CD4-positive, CD25-positive, alpha-beta regulatory T cell (primary cell): ENCODE data around the gene HCAR2. TPM values are rescaled to one million over a fixed set of nuclear protein-coding genes. Genes with fewer than 3 reads are reported as not detected.
A peak's percentile ranks its signal among the peaks of the same experiment; 100 is the strongest.

ENCODE experiments used
- ATAC-seq, 2 donors: fragments of 150-1000 bp; cut with Tn5 transposase; one replicate each; pipeline ENCODE4 v1.10.0; 2021; ENCODE audit warnings: low read depth in 2 of 2, moderate number of reproducible peaks in 2 of 2, moderate library complexity in 1 of 2
- DNase-seq, 3 donors: peaks; one replicate each; pipeline versions ENCODE4 v3.0.0 to v3.0.0-alpha.2; 2012 to 2022; ENCODE audit warnings: mixed read lengths in 1 of 3
- H3K27ac ChIP-seq: one replicate; pipeline ENCODE4 v1.7.0; 2013; ENCODE audit warnings: mild to moderate bottlenecking, low read length; ENCODE audit not compliant: insufficient read depth, poor library complexity, severe bottlenecking
- H3K27me3 ChIP-seq: one replicate; pipeline ENCODE4 v1.7.0; 2013; ENCODE audit warnings: low read length; ENCODE audit not compliant: control insufficient read depth, insufficient read depth
- H3K36me3 ChIP-seq: one replicate; pipeline ENCODE4 v1.7.0; 2013; ENCODE audit warnings: mild to moderate bottlenecking, low read length, moderate library complexity; ENCODE audit not compliant: control insufficient read depth, insufficient read depth
- H3K4me1 ChIP-seq: 2 replicates; pipeline ENCODE4 v1.7.0; 2013; ENCODE audit warnings: mild to moderate bottlenecking, low read length; ENCODE audit not compliant: insufficient read depth, control insufficient read depth, poor library complexity, severe bottlenecking
- H3K4me3 ChIP-seq: one replicate; pipeline ENCODE4 v1.7.0; 2013; ENCODE audit warnings: low read depth, mild to moderate bottlenecking, low read length, moderate library complexity
- H3K9me3 ChIP-seq, 2 experiments: 1 replicate in 1 of 2; 2 replicates in 1 of 2; pipeline ENCODE4 v1.7.0; 2013; ENCODE audit warnings: low read length in 2 of 2, mild to moderate bottlenecking in 1 of 2, moderate library complexity in 1 of 2; ENCODE audit not compliant: control insufficient read depth in 2 of 2
- H3K27ac Mint-ChIP-seq, 3 donors: one replicate each; pipeline ENCODE4 v1.8.0; 2020 to 2022; ENCODE audit warnings: mild to moderate bottlenecking in 3 of 3, mixed read lengths in 3 of 3, moderate library complexity in 2 of 3
- H3K27me3 Mint-ChIP-seq: one replicate; pipeline ENCODE4 v1.8.0; 2022; ENCODE audit warnings: mild to moderate bottlenecking, mixed read lengths
- H3K36me3 Mint-ChIP-seq: one replicate; pipeline ENCODE4 v1.8.0; 2020; ENCODE audit warnings: mixed read lengths
- H3K4me1 Mint-ChIP-seq, 4 donors: one replicate each; pipeline ENCODE4 v1.8.0; 2020 to 2022; ENCODE audit warnings: mixed read lengths in 4 of 4, mild to moderate bottlenecking in 1 of 4
- H3K4me3 Mint-ChIP-seq, 4 donors: one replicate each; pipeline ENCODE4 v1.8.0; 2020 to 2022; ENCODE audit warnings: mild to moderate bottlenecking in 4 of 4, mixed read lengths in 4 of 4, moderate library complexity in 3 of 4
- H3K9me3 Mint-ChIP-seq, 7 donors: one replicate each; pipeline ENCODE4 v1.8.0; 2020 to 2022; ENCODE audit warnings: mixed read lengths in 7 of 7, mild to moderate bottlenecking in 3 of 7, moderate library complexity in 2 of 7
- polyA plus RNA-seq, 4 donors: library from polyadenylated mRNA; unstranded; fragments of 300-500 nt; fragmentation: Illumina TruSeq; gene quantifications; one replicate each; pipeline ENCODE4 v1.2.3, GENCODE V29; 2021
- total RNA-seq: library from RNA; stranded (reverse); gene quantifications from one replicate; pipeline ENCODE4 v1.2.3, GENCODE V29; 2022

HCAR2 gene
- total and polyA plus RNA-seq, 5 donors from 2014 or later = not detected

DNA sequence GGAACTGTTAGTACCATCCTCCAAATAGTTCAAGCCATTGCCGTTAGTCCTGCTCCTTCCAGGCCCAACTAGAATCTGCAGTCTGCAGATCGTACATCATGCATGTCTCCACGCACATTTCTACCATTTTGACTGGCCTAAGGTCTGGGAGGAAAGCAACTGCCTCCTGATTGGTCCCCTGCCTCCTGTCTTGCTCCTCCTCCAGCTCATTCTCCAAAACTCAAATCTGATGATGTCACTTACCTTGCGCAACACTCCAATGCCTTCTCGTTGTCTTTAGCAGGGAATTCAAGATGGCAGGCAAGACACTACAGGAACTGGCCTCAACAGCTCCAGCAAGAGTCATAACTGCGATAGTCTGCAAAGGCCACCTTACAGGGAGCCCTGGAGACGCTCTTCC, 37.2 kb upstream of the HCAR2 start:
- no peaks in the 10 kb centered on the region for H3K9me3 ChIP-seq
- H3K36me3 Mint-ChIP-seq = no peaks in the 10 kb centered on the region
- H3K36me3 ChIP-seq = no peaks in the 10 kb centered on the region
- H3K4me3 ChIP-seq = no peak overlapping the region
- no peaks in the 10 kb centered on the region for H3K4me1 Mint-ChIP-seq
- no peak for ATAC-seq
- DNase-seq = no peak
- no peaks in the 10 kb centered on the region for H3K4me1 ChIP-seq
- H3K27me3 ChIP-seq = no peaks in the 10 kb centered on the region
- H3K27ac ChIP-seq = no peak overlapping the region
- peaks cover 4% of the 10 kb centered on the region for H3K27me3 Mint-ChIP-seq
- H3K9me3 Mint-ChIP-seq = no peaks in the 10 kb centered on the region
- H3K27ac Mint-ChIP-seq = no peak overlapping the region
- H3K4me3 Mint-ChIP-seq = no peak overlapping the region

GRCh38 chr12:122738571-122738970, 35.4 kb upstream of the HCAR2 start:
- DNase-seq (no peak), ATAC-seq (no peak)
- Histone ChIP-seq H3K36me3 (no peaks in the 10 kb centered on the region), H3K9me3 (no peaks in the 10 kb centered on the region), H3K27ac (no peak overlapping the region), H3K27me3 (no peaks in the 10 kb centered on the region), H3K4me3 (no peak overlapping the region), H3K4me1 (no peaks in the 10 kb centered on the region)
- Mint-ChIP-seq H3K36me3 (no peaks in the 10 kb centered on the region), H3K27me3 (peaks cover 4% of the 10 kb centered on the region), H3K4me3 (no peak overlapping the region), H3K9me3 (no peaks in the 10 kb centered on the region), H3K4me1 (peaks cover 0 to 1% (median 0%) of the 10 kb centered on the region in 4 donors), H3K27ac (no peak overlapping the region)

GRCh38 chr12:122732611-122733010, 29.5 kb upstream of the HCAR2 start:
- Mint-ChIP-seq H3K27me3 (peaks cover 4% of the 10 kb centered on the region), H3K4me1 (peaks cover 5 to 19% (median 10%) of the 10 kb centered on the region in 4 donors), H3K9me3 (peaks cover 0 to 2% (median 0%) of the 10 kb centered on the region in 7 donors), H3K36me3 (no peaks in the 10 kb centered on the region), H3K4me3 (peak overlapping the region in 1 of 4 donors; percentile 57), H3K27ac (peak overlapping the region in 1 of 3 donors; percentile 1)
- Histone ChIP-seq H3K9me3 (no peaks in the 10 kb centered on the region), H3K27me3 (no peaks in the 10 kb centered on the region), H3K4me3 (no peak overlapping the region), H3K4me1 (peaks cover 6% of the 10 kb centered on the region), H3K36me3 (no peaks in the 10 kb centered on the region), H3K27ac (no peak overlapping the region)
- ATAC-seq = no peak
- DNase-seq = no peak

- Mint-ChIP-seq H3K36me3 (no peaks in the 10 kb centered on the region), H3K4me3 (no peak overlapping the region), H3K9me3 (peaks cover 0 to 2% (median 0%) of the 10 kb centered on the region in 7 donors), H3K4me1 (peaks cover 5 to 19% (median 10%) of the 10 kb centered on the region in 4 donors), H3K27me3 (peaks cover 4% of the 10 kb centered on the region), H3K27ac (peak overlapping the region in 1 of 3 donors; percentile 1)
- Histone ChIP-seq H3K27me3 (no peaks in the 10 kb centered on the region), H3K4me1 (peaks cover 6% of the 10 kb centered on the region), H3K27ac (no peak overlapping the region), H3K9me3 (no peaks in the 10 kb centered on the region), H3K36me3 (no peaks in the 10 kb centered on the region), H3K4me3 (no peak overlapping the region)
- ATAC-seq = no peak
- peak in 1 of 3 donors; percentile 37 for DNase-seq
Observed at GRCh38 chr12:122732170-122732569, 29.0 kb upstream of the HCAR2 start.

GRCh38 chr12:122730215-122731014, 27.3 kb upstream of the HCAR2 start, which contains the start of gene HCAR1:
Gene HCAR1 (minus strand): TSS chr12:122730844. CDS start chr12:122730339, 505 bp downstream.
- Mint-ChIP-seq H3K4me3 (no peak within 1 kb of the TSS), H3K9me3 (peaks cover 0 to 2% (median 0%) of the 10 kb centered on the region in 7 donors)

DNA sequence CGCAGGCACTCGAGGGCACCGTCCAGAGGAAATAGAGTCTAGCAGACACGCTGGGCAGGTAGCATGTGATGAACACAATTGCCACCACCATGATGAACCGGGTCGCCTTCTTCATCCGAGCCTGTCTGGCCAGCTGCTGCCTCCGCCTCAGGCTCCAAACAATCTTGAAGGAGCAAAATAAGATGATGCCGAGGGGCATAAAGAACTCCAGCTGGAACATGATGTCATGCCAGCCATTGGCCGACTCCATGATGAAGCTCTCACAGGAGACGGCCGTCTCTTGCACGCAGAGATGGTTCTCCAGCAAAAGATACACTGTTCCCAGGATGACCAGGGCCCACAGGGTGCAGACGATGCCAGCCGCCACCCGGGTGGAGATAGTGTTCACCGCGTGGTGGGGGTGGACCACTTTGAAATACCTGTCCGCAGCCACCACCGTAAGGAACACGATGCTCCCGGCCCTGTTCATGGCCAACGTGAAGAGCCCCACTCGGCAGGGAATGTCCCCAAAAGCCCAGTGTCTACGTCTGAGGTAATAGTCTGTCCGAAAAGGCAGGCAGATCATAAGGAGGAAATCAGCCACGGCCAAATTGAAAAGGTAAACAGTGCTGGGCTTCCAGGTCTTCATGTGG, 26.5 kb upstream of the HCAR2 start:
- Histone ChIP-seq H3K4me3 (no peak overlapping the region), H3K27ac (no peak overlapping the region), H3K27me3 (no peaks in the 10 kb centered on the region), H3K36me3 (no peaks in the 10 kb centered on the region), H3K9me3 (no peaks in the 10 kb centered on the region), H3K4me1 (peaks cover 6% of the 10 kb centered on the region)
- H3K27ac Mint-ChIP-seq = no peak overlapping the region
- no peaks in the 10 kb centered on the region for H3K36me3 Mint-ChIP-seq
- ATAC-seq (no peak), DNase-seq (no peak)
- no peak overlapping the region for H3K4me3 Mint-ChIP-seq
- H3K27me3 Mint-ChIP-seq = peaks cover 5% of the 10 kb centered on the region
- H3K9me3 Mint-ChIP-seq = peaks cover 0 to 2% (median 0%) of the 10 kb centered on the region in 7 donors
- peaks cover 6 to 30% (median 19%) of the 10 kb centered on the region in 4 donors for H3K4me1 Mint-ChIP-seq

More at GRCh38 chr12:122730215-122731014, 27.3 kb upstream of the HCAR2 start, which contains the start of gene HCAR1:
- H3K27me3 Mint-ChIP-seq = peaks cover 5% of the 10 kb centered on the region
- H3K9me3 ChIP-seq = no peaks in the 10 kb centered on the region
- H3K36me3 ChIP-seq = no peaks in the 10 kb centered on the region
- H3K4me3 ChIP-seq = no peak within 1 kb of the TSS
- H3K27ac ChIP-seq = no peak within 1 kb of the TSS
- DNase-seq (peak in 1 of 3 donors; percentile 77), ATAC-seq (peak; percentile 34 to 58)
- no peaks in the 10 kb centered on the region for H3K36me3 Mint-ChIP-seq
- H3K27ac Mint-ChIP-seq = peak within 1 kb of the TSS in 1 of 3 donors; percentile 40
- H3K4me1 ChIP-seq = peaks cover 6% of the 10 kb centered on the region
- H3K27me3 ChIP-seq = no peaks in the 10 kb centered on the region
- H3K4me1 Mint-ChIP-seq = peaks cover 6 to 26% (median 19%) of the 10 kb centered on the region in 4 donors

DNA sequence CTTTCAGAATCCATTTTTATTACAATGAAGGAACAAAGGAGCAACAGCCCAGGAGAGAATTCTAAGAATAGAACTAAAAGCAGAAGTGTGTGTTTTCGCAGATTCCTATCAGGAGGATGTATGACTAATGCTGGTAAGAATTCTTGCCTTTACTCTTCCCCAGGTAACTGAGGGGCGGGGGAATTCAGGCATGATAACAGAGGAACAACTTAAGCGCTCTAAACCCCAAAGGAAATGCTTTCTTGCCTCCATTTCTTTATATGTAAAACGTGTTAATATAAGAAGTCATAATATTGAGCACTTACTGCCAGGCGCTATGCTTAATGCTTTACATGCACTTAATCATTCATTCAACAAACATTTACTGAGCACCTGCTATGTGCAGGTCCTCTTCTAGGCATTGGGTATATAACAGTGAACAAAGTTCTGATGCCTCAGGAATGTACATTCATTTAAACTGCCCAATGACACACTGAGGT, 23.0 kb upstream of the HCAR2 start:
- Histone ChIP-seq H3K4me1 (peaks cover 3% of the 10 kb centered on the region), H3K4me3 (no peak overlapping the region), H3K9me3 (no peaks in the 10 kb centered on the region), H3K27me3 (no peaks in the 10 kb centered on the region), H3K27ac (no peak overlapping the region), H3K36me3 (no peaks in the 10 kb centered on the region)
- H3K4me3 Mint-ChIP-seq = no peak overlapping the region
- peaks cover 9% of the 10 kb centered on the region for H3K27me3 Mint-ChIP-seq
- no peaks in the 10 kb centered on the region for H3K36me3 Mint-ChIP-seq
- DNase-seq (peak in 1 of 3 donors; percentile 27), ATAC-seq (peak in 1 of 2 donors; percentile 30)
- H3K9me3 Mint-ChIP-seq = peaks cover 0 to 4% (median 0%) of the 10 kb centered on the region in 7 donors
- H3K27ac Mint-ChIP-seq = no peak overlapping the region
- H3K4me1 Mint-ChIP-seq = peaks cover 3 to 19% (median 10%) of the 10 kb centered on the region in 4 donors
